Loucy (cell line): ENCODE data around the gene PLCD3.

Source experiments
- H2AFZ ChIP-seq: fragments of 200-600 bp; sonication (generic); 2 replicates; pipeline ENCODE4 v1.6.0; 2016; ENCODE audit warnings: antibody characterized with exemption, mild to moderate bottlenecking, low read length, moderate library complexity
- H3F3A ChIP-seq: fragments of 200-600 bp; 2 replicates; pipeline ENCODE4 v1.6.0; 2016; ENCODE audit warnings: antibody characterized with exemption, low read depth, mild to moderate bottlenecking
- H3K27me3 ChIP-seq: fragments of 200-600 bp; sonication (generic); 2 replicates; pipeline ENCODE4 v1.6.1; 2014; ENCODE audit warnings: low read length, mild to moderate bottlenecking; ENCODE audit not compliant: insufficient read depth, poor library complexity, severe bottlenecking
- H3K36me3 ChIP-seq: fragments of 200-600 bp; sonication (generic); 2 replicates; pipeline ENCODE4 v1.6.1; 2016; ENCODE audit warnings: low read length; ENCODE audit not compliant: insufficient read depth
- H3K4me1 ChIP-seq: fragments of 200-600 bp; sonication (generic); 2 replicates; pipeline ENCODE4 v1.5.1; 2014; ENCODE audit warnings: low read length, mild to moderate bottlenecking; ENCODE audit not compliant: insufficient read depth, poor library complexity, severe bottlenecking
- H3K4me2 ChIP-seq: fragments of 200-600 bp; sonication (generic); 2 replicates; pipeline ENCODE4 v1.6.0; 2014; ENCODE audit warnings: antibody characterized with exemption, low read length, low read depth, mild to moderate bottlenecking; ENCODE audit not compliant: poor library complexity, severe bottlenecking
- H3K4me3 ChIP-seq: fragments of 200-600 bp; sonication (generic); 2 replicates; pipeline ENCODE4 v1.5.1; 2014; ENCODE audit warnings: low read length, mild to moderate bottlenecking, mixed read lengths; ENCODE audit not compliant: poor library complexity, severe bottlenecking
- H3K79me2 ChIP-seq: fragments of 200-600 bp; sonication (generic); 2 replicates; pipeline ENCODE4 v1.6.1; 2014; ENCODE audit warnings: low read length; ENCODE audit not compliant: insufficient read depth
- H3K9ac ChIP-seq: fragments of 200-600 bp; sonication (generic); 2 replicates; pipeline ENCODE4 v1.6.0; 2014; ENCODE audit warnings: mild to moderate bottlenecking, low read depth, low read length, moderate library complexity; ENCODE audit not compliant: poor library complexity, severe bottlenecking
- H3K9me2 ChIP-seq: fragments of 200-600 bp; sonication (generic); replicated peaks from 2 replicates; pipeline ENCODE4 v1.6.1; 2016; ENCODE audit warnings: low read depth, low read length, mixed read lengths
- H3K9me3 ChIP-seq: fragments of 200-600 bp; sonication (generic); 2 replicates; pipeline ENCODE4 v1.6.1; 2014; ENCODE audit warnings: mild to moderate bottlenecking, antibody characterized with exemption, low read length, low read depth; ENCODE audit not compliant: insufficient read depth
- H4K20me1 ChIP-seq: fragments of 200-600 bp; sonication (generic); 2 replicates; pipeline ENCODE4 v1.6.0; 2014; ENCODE audit warnings: antibody characterized with exemption, low read length, mild to moderate bottlenecking; ENCODE audit not compliant: insufficient read depth, poor library complexity, severe bottlenecking
- EZH2phosphoT487 ChIP-seq: fragments of 200-600 bp; IDR thresholded peaks from 2 replicates; pipeline ENCODE4 v1.6.1; 2018; ENCODE audit warnings: antibody characterized with exemption, mild to moderate bottlenecking, moderate library complexity, borderline replicate concordance
- TF ChIP-seq, protein P1 (sequence below): fragments of 200-600 bp; sonication (generic); conservative IDR thresholded peaks from 2 replicates; pipeline ENCODE4 v1.5.1; 2014; ENCODE audit warnings: mild to moderate bottlenecking, antibody characterized with exemption, low read length

PLCD3 gene

DNA sequence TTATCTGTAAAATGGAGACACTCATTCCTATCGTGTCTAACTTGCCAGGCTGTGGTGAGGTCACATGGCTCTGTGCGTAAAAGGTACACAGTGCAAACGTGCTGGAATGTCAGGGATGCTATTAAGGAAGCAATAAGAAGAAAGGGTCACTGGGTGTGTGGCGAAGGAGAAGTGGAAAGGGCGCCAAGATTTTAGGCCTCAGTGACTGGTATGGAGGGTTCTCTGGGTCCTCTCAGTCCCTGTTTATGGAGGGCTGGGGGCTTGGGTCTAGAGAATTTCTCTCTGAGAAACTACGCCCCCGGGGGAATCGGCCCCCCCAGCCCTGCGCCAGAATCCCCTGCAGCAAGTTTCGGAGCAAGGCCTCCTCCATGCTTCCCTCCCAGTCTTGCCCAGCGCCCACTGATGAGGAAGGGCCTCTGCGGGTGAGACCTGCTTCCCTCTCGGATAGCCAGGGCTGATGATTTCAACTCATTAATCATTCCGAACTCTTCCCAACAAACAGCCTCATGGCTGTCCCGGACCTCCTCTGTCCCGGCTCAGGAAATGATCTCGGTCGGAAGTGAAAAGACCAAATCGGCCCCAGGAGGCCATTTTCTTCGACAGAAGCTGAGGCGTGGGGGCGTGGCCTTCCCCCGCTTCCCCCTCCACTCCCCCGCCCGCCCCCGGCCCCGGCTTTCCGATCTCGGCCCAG is 14.7 kb upstream of the PLCD3 start:
- no peaks in the 10 kb centered on the region for H3K9me3 ChIP-seq

DNA sequence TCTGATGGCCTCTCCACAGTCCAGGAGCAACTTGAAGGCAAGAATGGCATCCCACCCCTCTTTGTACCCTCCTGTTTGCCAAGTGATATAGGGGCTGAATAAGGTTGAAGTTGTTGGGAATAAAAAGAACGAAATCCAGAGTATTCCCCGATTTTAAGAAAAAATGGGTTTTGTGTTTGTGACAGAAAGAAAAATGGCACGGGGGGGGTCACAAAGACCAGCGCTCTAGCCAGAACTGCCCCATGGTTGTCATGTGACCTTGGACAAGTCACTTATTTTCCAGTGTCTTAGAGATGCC is 14.2 kb upstream of the PLCD3 start:
- Histone ChIP-seq H3K9ac (peak overlapping the region; percentile 95), H3K36me3 (no peaks in the 10 kb centered on the region), H3K27me3 (no peaks in the 10 kb centered on the region), H3K4me3 (peak overlapping the region; percentile 78), H3K9me3 (no peaks in the 10 kb centered on the region), H3F3A (peaks cover 3% of the 10 kb centered on the region), H2AFZ (no peak overlapping the region), H3K9me2 (no peaks in the 10 kb centered on the region), H4K20me1 (peaks cover 30% of the 10 kb centered on the region), H3K4me2 (peak overlapping the region; percentile 74), H3K79me2 (peaks cover 42% of the 10 kb centered on the region), H3K4me1 (peaks cover 22% of the 10 kb centered on the region)
- TF ChIP-seq EZH2phosphoT487: no peak
- TF ChIP-seq, protein P1, sequence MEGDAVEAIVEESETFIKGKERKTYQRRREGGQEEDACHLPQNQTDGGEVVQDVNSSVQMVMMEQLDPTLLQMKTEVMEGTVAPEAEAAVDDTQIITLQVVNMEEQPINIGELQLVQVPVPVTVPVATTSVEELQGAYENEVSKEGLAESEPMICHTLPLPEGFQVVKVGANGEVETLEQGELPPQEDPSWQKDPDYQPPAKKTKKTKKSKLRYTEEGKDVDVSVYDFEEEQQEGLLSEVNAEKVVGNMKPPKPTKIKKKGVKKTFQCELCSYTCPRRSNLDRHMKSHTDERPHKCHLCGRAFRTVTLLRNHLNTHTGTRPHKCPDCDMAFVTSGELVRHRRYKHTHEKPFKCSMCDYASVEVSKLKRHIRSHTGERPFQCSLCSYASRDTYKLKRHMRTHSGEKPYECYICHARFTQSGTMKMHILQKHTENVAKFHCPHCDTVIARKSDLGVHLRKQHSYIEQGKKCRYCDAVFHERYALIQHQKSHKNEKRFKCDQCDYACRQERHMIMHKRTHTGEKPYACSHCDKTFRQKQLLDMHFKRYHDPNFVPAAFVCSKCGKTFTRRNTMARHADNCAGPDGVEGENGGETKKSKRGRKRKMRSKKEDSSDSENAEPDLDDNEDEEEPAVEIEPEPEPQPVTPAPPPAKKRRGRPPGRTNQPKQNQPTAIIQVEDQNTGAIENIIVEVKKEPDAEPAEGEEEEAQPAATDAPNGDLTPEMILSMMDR: no peak

More for the DNA sequence above, 14.7 kb upstream of the PLCD3 start:
- TF ChIP-seq, protein P1: no peak
- TF ChIP-seq EZH2phosphoT487: no peak
- Histone ChIP-seq H3F3A (peaks cover 6% of the 10 kb centered on the region), H2AFZ (peak overlapping the region; percentile 78), H3K4me3 (peak overlapping the region; percentile 78), H3K9me2 (no peaks in the 10 kb centered on the region), H3K27me3 (no peaks in the 10 kb centered on the region), H3K4me1 (peaks cover 27% of the 10 kb centered on the region), H3K36me3 (no peaks in the 10 kb centered on the region), H3K4me2 (peak overlapping the region; percentile 74), H4K20me1 (peaks cover 35% of the 10 kb centered on the region), H3K9ac (peak overlapping the region; percentile 95), H3K79me2 (peaks cover 47% of the 10 kb centered on the region)

DNA sequence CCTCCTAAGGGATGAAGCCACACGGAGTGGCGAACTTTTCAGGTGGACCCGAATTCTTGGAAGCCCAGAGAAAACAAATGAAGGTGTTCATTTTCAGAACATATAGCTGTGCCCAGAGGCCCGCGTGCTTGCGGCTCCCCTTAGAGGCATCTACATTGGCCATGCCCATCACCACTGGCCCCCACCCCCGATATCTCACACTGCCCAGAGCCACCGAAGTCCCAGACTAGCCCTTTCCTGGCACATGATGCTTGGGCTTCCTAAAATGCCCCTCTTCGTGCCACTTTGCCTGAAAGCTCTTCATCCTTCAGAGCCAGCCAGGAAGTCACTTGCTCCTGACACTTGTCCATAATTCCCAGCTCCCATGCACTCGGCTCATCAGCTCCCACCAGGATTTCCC is 13.9 kb upstream of the PLCD3 start:
- Histone ChIP-seq H3K79me2 (peaks cover 38% of the 10 kb centered on the region), H3K36me3 (no peaks in the 10 kb centered on the region), H3K4me3 (peak overlapping the region; percentile 78), H2AFZ (no peak overlapping the region), H3K27me3 (no peaks in the 10 kb centered on the region), H3K4me1 (peaks cover 19% of the 10 kb centered on the region), H4K20me1 (peaks cover 27% of the 10 kb centered on the region), H3K9me3 (no peaks in the 10 kb centered on the region), H3K9ac (peak overlapping the region; percentile 95), H3K9me2 (no peaks in the 10 kb centered on the region), H3K4me2 (peak overlapping the region; percentile 74), H3F3A (no peaks in the 10 kb centered on the region; the same call in 1 of the 2 replicates)
- no peak for TF ChIP-seq EZH2phosphoT487
- TF ChIP-seq, protein P1: no peak
